ENCODE data around the gene RNF223. TPM values are rescaled to one million over a fixed set of nuclear protein-coding genes. Genes with fewer than 3 reads are reported as not detected.

RNF223 gene
- total RNA-seq, 1 donor from 2014 or later: not detected

DNA sequence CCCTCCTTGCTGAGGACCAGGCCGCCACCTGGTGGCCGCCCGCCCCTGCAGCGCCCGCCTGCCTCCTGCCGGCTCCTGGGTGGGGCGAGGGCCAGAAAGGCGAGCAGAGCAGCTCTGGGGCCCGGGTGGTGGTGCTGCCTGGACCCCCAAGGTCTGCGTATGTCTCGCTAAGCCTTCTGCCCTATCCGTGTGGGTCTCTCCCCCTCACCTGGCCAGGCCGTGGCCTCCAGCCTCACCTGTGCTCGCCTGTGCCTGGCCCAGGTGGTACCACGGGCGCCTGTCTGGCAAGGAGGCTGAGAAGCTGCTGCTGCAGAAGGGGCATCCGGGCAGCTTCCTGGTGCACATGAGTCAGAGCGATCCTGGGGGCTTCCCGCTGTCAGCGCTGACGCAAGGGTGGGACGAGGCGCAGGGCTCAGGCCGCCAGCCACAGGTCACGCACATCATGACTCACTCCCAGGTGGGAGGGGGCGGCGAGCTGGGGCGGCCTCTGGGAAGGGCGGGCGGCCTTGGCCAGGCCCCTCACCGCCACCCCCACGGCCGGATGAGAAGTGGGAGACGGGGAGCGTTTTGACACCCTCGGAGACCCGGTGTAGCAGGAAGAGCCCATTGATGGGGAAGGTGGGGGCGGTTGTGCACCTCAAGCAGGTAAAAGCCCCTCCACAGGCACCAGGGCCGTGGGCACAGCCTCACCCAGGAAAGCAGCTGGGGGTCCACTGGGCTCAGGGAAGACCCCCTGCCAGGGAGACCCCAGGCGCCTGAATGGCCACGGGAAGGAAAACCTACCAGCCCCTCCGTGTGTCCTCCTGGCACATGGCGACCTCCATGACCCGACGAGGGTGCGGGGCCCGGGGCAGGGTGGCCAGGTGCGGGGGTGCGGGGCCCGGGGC lies 9.9 kb downstream of the RNF223 start:
- H3K27ac ChIP-seq: no peak overlapping the region
- no peaks in the 10 kb centered on the region for H3K36me3 ChIP-seq
- no peak overlapping the region for H3K4me3 ChIP-seq
- no peaks in the 10 kb centered on the region for H3K9me3 Mint-ChIP-seq
- peaks cover 7% of the 10 kb centered on the region for H3K4me1 ChIP-seq
- H3K36me3 Mint-ChIP-seq: no peaks in the 10 kb centered on the region
- no peak overlapping the region for H2AFZ ChIP-seq (replicated peaks)
- peaks cover 10% of the 10 kb centered on the region for H3K4me1 Mint-ChIP-seq
- H3K27ac Mint-ChIP-seq: no peak overlapping the region
- H3K9me3 ChIP-seq (ENCODE audit: low read depth): no peaks in the 10 kb centered on the region
- peaks cover 15% of the 10 kb centered on the region for H3K27me3 Mint-ChIP-seq (ENCODE audit: insufficient read depth, low read depth)
- H4K20me1 ChIP-seq (ENCODE audit: low read depth): peaks cover 41% of the 10 kb centered on the region
- H3K27me3 ChIP-seq: peaks cover 96% of the 10 kb centered on the region
- H3K79me2 ChIP-seq (ENCODE audit: low read depth): no peaks in the 10 kb centered on the region
- peak; percentile 83 for DNase-seq (ENCODE audit: low spot score)
- H3F3A ChIP-seq (ENCODE audit: low read depth): peaks cover 20% of the 10 kb centered on the region
- peak overlapping the region; percentile 33 for H3K4me2 ChIP-seq
- H3K4me3 Mint-ChIP-seq: no peak overlapping the region
- TF ChIP-seq, protein P1, sequence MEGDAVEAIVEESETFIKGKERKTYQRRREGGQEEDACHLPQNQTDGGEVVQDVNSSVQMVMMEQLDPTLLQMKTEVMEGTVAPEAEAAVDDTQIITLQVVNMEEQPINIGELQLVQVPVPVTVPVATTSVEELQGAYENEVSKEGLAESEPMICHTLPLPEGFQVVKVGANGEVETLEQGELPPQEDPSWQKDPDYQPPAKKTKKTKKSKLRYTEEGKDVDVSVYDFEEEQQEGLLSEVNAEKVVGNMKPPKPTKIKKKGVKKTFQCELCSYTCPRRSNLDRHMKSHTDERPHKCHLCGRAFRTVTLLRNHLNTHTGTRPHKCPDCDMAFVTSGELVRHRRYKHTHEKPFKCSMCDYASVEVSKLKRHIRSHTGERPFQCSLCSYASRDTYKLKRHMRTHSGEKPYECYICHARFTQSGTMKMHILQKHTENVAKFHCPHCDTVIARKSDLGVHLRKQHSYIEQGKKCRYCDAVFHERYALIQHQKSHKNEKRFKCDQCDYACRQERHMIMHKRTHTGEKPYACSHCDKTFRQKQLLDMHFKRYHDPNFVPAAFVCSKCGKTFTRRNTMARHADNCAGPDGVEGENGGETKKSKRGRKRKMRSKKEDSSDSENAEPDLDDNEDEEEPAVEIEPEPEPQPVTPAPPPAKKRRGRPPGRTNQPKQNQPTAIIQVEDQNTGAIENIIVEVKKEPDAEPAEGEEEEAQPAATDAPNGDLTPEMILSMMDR (IDR thresholded peaks at IDR 0.05): peak; percentile 84
- no peak for TF ChIP-seq EZH2 (IDR thresholded peaks at IDR 0.05)
- no peak overlapping the region for H3K9ac ChIP-seq

DNA sequence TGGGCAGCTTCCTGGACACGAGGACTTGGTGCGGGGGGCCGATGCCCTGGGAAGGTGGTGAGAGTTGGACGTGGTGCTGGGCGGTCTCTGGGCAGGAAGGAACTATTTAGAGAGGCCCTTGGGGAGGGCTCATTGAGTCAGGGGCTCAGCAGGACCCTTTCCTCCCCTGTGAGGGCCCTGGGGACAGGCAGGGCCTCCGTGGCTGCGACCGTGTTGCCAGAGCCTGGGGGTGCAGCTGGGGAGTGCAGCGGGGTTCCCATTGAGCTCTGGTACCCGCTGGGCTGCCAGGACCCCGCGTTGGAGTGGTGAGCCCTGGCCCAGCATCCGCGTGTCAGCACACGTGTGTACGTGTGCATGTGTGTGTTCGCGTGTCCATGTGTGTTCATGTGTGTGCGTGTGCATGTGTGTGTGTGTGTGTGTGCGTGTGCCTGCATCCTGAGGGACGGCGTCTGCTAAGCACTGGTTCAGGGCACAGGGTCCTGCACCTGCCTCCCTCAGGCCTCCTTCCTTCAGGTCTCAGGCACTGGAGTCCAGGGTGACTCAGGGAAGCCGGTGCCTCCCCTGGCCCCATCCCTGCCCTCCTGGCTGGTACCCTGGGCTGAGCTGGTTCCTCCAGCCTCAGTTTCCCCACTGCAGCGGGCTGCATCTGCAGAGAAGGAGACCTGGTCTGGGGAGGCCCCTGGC lies 10.7 kb downstream of the RNF223 start:
- H3K4me3 Mint-ChIP-seq: peak overlapping the region; percentile 64
- Histone ChIP-seq H3K9me3 (ENCODE audit: low read depth) (no peaks in the 10 kb centered on the region), H3K9ac (no peak overlapping the region), H3K4me1 (peaks cover 13% of the 10 kb centered on the region), H3K4me2 (no peak overlapping the region), H4K20me1 (ENCODE audit: low read depth) (peaks cover 39% of the 10 kb centered on the region), H3F3A (ENCODE audit: low read depth) (peaks cover 20% of the 10 kb centered on the region), H3K4me3 (no peak overlapping the region), H3K27me3 (peaks cover 96% of the 10 kb centered on the region), H2AFZ (replicated peaks) (no peak overlapping the region), H3K27ac (no peak overlapping the region), H3K36me3 (no peaks in the 10 kb centered on the region), H3K79me2 (ENCODE audit: low read depth) (no peaks in the 10 kb centered on the region)
- no peaks in the 10 kb centered on the region for H3K36me3 Mint-ChIP-seq
- no peak overlapping the region for H3K27ac Mint-ChIP-seq
- H3K27me3 Mint-ChIP-seq (ENCODE audit: insufficient read depth, low read depth): peaks cover 18% of the 10 kb centered on the region
- no peak for TF ChIP-seq EZH2phosphoT487 (IDR thresholded peaks at IDR 0.05)
- TF ChIP-seq EZH2 (IDR thresholded peaks at IDR 0.05): no peak
- TF ChIP-seq, protein P1 (IDR thresholded peaks at IDR 0.05): no peak
- peaks cover 16% of the 10 kb centered on the region for H3K4me1 Mint-ChIP-seq
- no peaks in the 10 kb centered on the region for H3K9me3 Mint-ChIP-seq
- no peak for DNase-seq (ENCODE audit: low spot score)

DNA sequence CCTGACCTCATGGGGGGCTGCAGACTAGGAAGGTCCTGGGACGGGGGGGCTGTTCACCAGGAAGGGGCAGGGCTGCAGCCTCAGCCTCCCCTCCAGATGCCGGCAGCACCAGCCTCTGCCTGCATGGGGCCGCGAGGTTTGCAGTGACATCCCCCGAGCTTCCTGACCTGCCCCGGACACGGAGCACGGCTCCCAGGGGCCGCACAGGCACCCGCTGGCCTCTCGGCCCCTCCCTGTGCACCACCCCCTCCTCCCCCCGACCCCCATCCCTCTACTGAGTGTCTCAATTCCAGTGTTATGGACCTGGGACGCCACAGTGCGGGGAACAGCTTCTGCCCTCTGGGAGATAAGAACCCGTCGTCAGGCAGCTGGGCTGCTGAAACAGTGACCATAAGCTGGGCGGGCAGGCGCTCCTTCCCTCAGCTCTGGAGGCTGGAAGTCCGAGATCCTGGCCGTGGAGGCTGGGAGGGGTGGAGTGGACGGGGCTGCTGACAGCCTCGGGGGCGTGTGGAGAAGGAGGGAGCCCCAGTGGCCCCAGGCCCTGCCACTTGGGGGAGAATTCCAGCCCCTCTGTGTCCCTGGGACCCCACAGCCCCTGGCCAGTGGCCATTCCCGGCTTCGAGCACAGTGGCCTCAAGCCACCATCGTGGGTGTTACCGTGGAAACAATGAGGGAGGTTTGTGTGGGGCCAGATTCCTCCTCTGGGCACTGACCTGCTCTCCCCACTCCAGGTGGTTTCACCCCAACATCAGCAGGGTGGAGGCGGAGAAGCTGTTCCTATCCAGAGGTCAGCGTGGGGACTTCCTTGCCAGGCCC lies 11.6 kb downstream of the RNF223 start:
- H3K27ac ChIP-seq: no peak overlapping the region
- no peak overlapping the region for H3K4me3 ChIP-seq
- peaks cover 31% of the 10 kb centered on the region for H4K20me1 ChIP-seq (ENCODE audit: low read depth)
- Mint-ChIP-seq H3K9me3 (no peaks in the 10 kb centered on the region), H3K4me1 (peaks cover 23% of the 10 kb centered on the region), H3K27ac (no peak overlapping the region), H3K27me3 (ENCODE audit: insufficient read depth, low read depth) (peaks cover 21% of the 10 kb centered on the region), H3K36me3 (no peaks in the 10 kb centered on the region), H3K4me3 (peak overlapping the region; percentile 46)
- no peak overlapping the region for H2AFZ ChIP-seq (replicated peaks)
- H3K4me1 ChIP-seq: peaks cover 17% of the 10 kb centered on the region
- peak overlapping the region; percentile 10 for H3K4me2 ChIP-seq
- no peak for TF ChIP-seq EZH2 (IDR thresholded peaks at IDR 0.05)
- TF ChIP-seq EZH2phosphoT487 (IDR thresholded peaks at IDR 0.05): no peak
- TF ChIP-seq, protein P1 (IDR thresholded peaks at IDR 0.05): no peak
- H3K9ac ChIP-seq: no peak overlapping the region
- no peaks in the 10 kb centered on the region for H3K9me3 ChIP-seq (ENCODE audit: low read depth)
- peaks cover 22% of the 10 kb centered on the region for H3F3A ChIP-seq (ENCODE audit: low read depth)
- DNase-seq (ENCODE audit: low spot score): peak; percentile 40
- peaks cover 96% of the 10 kb centered on the region for H3K27me3 ChIP-seq
- H3K79me2 ChIP-seq (ENCODE audit: low read depth): no peaks in the 10 kb centered on the region
- no peaks in the 10 kb centered on the region for H3K36me3 ChIP-seq

All from neural progenitor cell (in vitro differentiated cells).